Stimulated activated CD4-positive, alpha-beta T cell treated with anti-CD3 and anti-CD28 coated beads, Interleukin-15, amount 100 ng/mL, for 48 hours (primary cell): Measurements from ENCODE around the gene RAB17.

Experiments
- DNase-seq, 2 donors: peaks; one replicate each; pipeline ENCODE4 v3.0.0-alpha.2; 2020; ENCODE audit warnings: low read depth in 2 of 2

Gene RAB17

GRCh38 chr2:237590272-237591140 lies at the start of gene RAB17:
Gene RAB17 (minus strand): TSS chr2:237590734. CDS start chr2:237586154, 4,580 bp downstream.
- no peak for DNase-seq

GRCh38 chr2:237639836-237640220 lies 49.3 kb upstream of the RAB17 start:
- no peak for DNase-seq

- DNase-seq = no peak
These were observed 48.7 kb upstream of the RAB17 start for GRCh38 chr2:237639052-237639835.

GRCh38 chr2:237638176-237638575 lies 47.6 kb upstream of the RAB17 start:
- no peak for DNase-seq

- DNase-seq = no peak
These were observed 47.0 kb upstream of the RAB17 start for GRCh38 chr2:237637429-237638135.

GRCh38 chr2:237636578-237636977 lies 46.0 kb upstream of the RAB17 start:
- no peak for DNase-seq

GRCh38 chr2:237633061-237633561 lies 42.6 kb upstream of the RAB17 start:
- no peak for DNase-seq

- no peak for DNase-seq
These were observed 41.5 kb upstream of the RAB17 start for GRCh38 chr2:237631801-237632585.

- DNase-seq = no peak
These were observed 40.7 kb upstream of the RAB17 start for GRCh38 chr2:237631007-237631785.

GRCh38 chr2:237630216-237631000 lies 39.9 kb upstream of the RAB17 start:
- no peak for DNase-seq

GRCh38 chr2:237629739-237630138 lies 39.2 kb upstream of the RAB17 start:
- DNase-seq = no peak

- no peak for DNase-seq
These were observed 38.6 kb upstream of the RAB17 start for GRCh38 chr2:237629188-237629534.

- no peak for DNase-seq
These were observed 38.0 kb upstream of the RAB17 start for GRCh38 chr2:237628247-237629187.

- no peak for DNase-seq
These were observed 37.1 kb upstream of the RAB17 start, which contains the start of gene LRRFIP1 for GRCh38 chr2:237627441-237628246. Gene LRRFIP1 (plus strand): TSS chr2:237627587. CDS start chr2:237627645, 58 bp downstream.

- DNase-seq = no peak
These were observed 36.4 kb upstream of the RAB17 start for GRCh38 chr2:237626813-237627440.

GRCh38 chr2:237625777-237626176 lies 35.2 kb upstream of the RAB17 start:
- no peak for DNase-seq

- DNase-seq = no peak
These were observed 34.7 kb upstream of the RAB17 start for GRCh38 chr2:237625216-237625705.
